ENCODE measurements around the gene CCL27. TPM values are rescaled to one million over a fixed set of nuclear protein-coding genes. Genes with fewer than 3 reads are reported as not detected.

The CCL27 gene
- total RNA-seq, 1 experiment from 2014 or later, result not detected

- Mint-ChIP-seq H3K4me1 (ENCODE audit: insufficient read depth, unreplicated experiment) (no peaks in the 10 kb centered on the region), H3K9me3 (ENCODE audit: unreplicated experiment) (no peaks in the 10 kb centered on the region), H3K27me3 (ENCODE audit: insufficient read depth, unreplicated experiment) (peaks cover 13% of the 10 kb centered on the region), H3K36me3 (ENCODE audit: insufficient read depth, unreplicated experiment) (no peaks in the 10 kb centered on the region), H3K4me3 (ENCODE audit: unreplicated experiment) (peak overlapping the region; percentile 59), H3K27ac (ENCODE audit: low read depth, unreplicated experiment) (no peak overlapping the region)
- peak; percentile 63 for TF ChIP-seq CTCF (IDR thresholded peaks at IDR 0.05; ENCODE audit: unreplicated experiment)
- DNase-seq (ENCODE audit: unreplicated experiment), result peak; percentile 31
- ChIA-PET CTCF (interaction anchor here (0.6 to 2.2 kb wide), 16 partner anchors 9 to 297 kb away, joined by 3 to 11 read pairs (median 4); partner anchors contain the start of genes CCL19, CCL27 and RPP25L), POLR2A (interaction anchor here (1.2 kb wide), 2 partner anchors 54 to 63 kb away, joined by 3 to 4 read pairs; partner anchors contain the start of gene SIGMAR1)
- no TSS peak for BruUV-seq (replicated peaks)
- intact Hi-C loops (cut with micrococcal nuclease), result loop anchor here (5.0 kb wide), 1 partner anchor 54 kb away; the partner anchor contains the start of gene GALT
Measured at GRCh38 chr9:34701023-34701768, 38.7 kb upstream of the CCL27 start.

GRCh38 chr9:34694811-34695210 lies 32.4 kb upstream of the CCL27 start:
- H3K4me3 Mint-ChIP-seq (ENCODE audit: unreplicated experiment), result no peak overlapping the region
- ChIA-PET POLR2A (no interaction called here), CTCF (interaction anchor here (0.7 to 1.3 kb wide), 3 partner anchors 48 to 98 kb away, joined by 3 to 6 read pairs (median 3); no protein-coding TSS in a partner anchor)
- H3K4me1 Mint-ChIP-seq (ENCODE audit: insufficient read depth, unreplicated experiment), result no peaks in the 10 kb centered on the region
- BruUV-seq (replicated peaks), result no TSS peak
- no peaks in the 10 kb centered on the region for H3K36me3 Mint-ChIP-seq (ENCODE audit: insufficient read depth, unreplicated experiment)
- H3K9me3 Mint-ChIP-seq (ENCODE audit: unreplicated experiment), result no peaks in the 10 kb centered on the region
- H3K27ac Mint-ChIP-seq (ENCODE audit: low read depth, unreplicated experiment), result no peak overlapping the region
- no peak for TF ChIP-seq CTCF (IDR thresholded peaks at IDR 0.05; ENCODE audit: unreplicated experiment)
- intact Hi-C loops (cut with micrococcal nuclease), result no loop called here
- DNase-seq (ENCODE audit: unreplicated experiment), result no peak
- H3K27me3 Mint-ChIP-seq (ENCODE audit: insufficient read depth, unreplicated experiment), result peaks cover 2% of the 10 kb centered on the region

GRCh38 chr9:34693560-34693959 lies 31.1 kb upstream of the CCL27 start:
- no peak for DNase-seq (ENCODE audit: unreplicated experiment)
- H3K36me3 Mint-ChIP-seq (ENCODE audit: insufficient read depth, unreplicated experiment), result no peaks in the 10 kb centered on the region
- H3K4me3 Mint-ChIP-seq (ENCODE audit: unreplicated experiment), result no peak overlapping the region
- H3K9me3 Mint-ChIP-seq (ENCODE audit: unreplicated experiment), result no peaks in the 10 kb centered on the region
- no TSS peak for BruUV-seq (replicated peaks)
- H3K27me3 Mint-ChIP-seq (ENCODE audit: insufficient read depth, unreplicated experiment), result no peaks in the 10 kb centered on the region
- H3K27ac Mint-ChIP-seq (ENCODE audit: low read depth, unreplicated experiment), result no peak overlapping the region
- intact Hi-C loops (cut with micrococcal nuclease), result no loop called here
- ChIA-PET POLR2A (interaction anchor here (0.6 to 1.0 kb wide), 2 partner anchors 9 to 10 kb away, joined by 3 to 4 read pairs; no protein-coding TSS in a partner anchor), CTCF (interaction anchor here (1.4 kb wide), 1 partner anchor 9 kb away, joined by 5 read pairs; no protein-coding TSS in a partner anchor)
- no peaks in the 10 kb centered on the region for H3K4me1 Mint-ChIP-seq (ENCODE audit: insufficient read depth, unreplicated experiment)
- no peak for TF ChIP-seq CTCF (IDR thresholded peaks at IDR 0.05; ENCODE audit: unreplicated experiment)

GRCh38 chr9:34691936-34692315 lies 29.5 kb upstream of the CCL27 start:
- TF ChIP-seq CTCF (IDR thresholded peaks at IDR 0.05; ENCODE audit: unreplicated experiment), result no peak
- ChIA-PET CTCF (interaction anchor here (0.7 to 2.2 kb wide), 4 partner anchors 9 to 144 kb away, joined by 3 to 11 read pairs (median 6); no protein-coding TSS in a partner anchor), POLR2A (interaction anchor here (0.6 kb wide), 1 partner anchor 104 kb away, joined by 4 read pairs; no protein-coding TSS in a partner anchor)
- Mint-ChIP-seq H3K27me3 (ENCODE audit: insufficient read depth, unreplicated experiment) (no peaks in the 10 kb centered on the region), H3K4me1 (ENCODE audit: insufficient read depth, unreplicated experiment) (no peaks in the 10 kb centered on the region), H3K9me3 (ENCODE audit: unreplicated experiment) (no peaks in the 10 kb centered on the region), H3K36me3 (ENCODE audit: insufficient read depth, unreplicated experiment) (no peaks in the 10 kb centered on the region), H3K4me3 (ENCODE audit: unreplicated experiment) (no peak overlapping the region), H3K27ac (ENCODE audit: low read depth, unreplicated experiment) (no peak overlapping the region)
- intact Hi-C loops (cut with micrococcal nuclease), result no loop called here
- no peak for DNase-seq (ENCODE audit: unreplicated experiment)
- no TSS peak for BruUV-seq (replicated peaks)
